ENCODE data around the gene LAMA5. TPM values are rescaled to one million over a fixed set of nuclear protein-coding genes. Genes with fewer than 3 reads are reported as not detected.

LAMA5 gene
- total and polyA plus RNA-seq, 2 experiments from 2014 or later, result 201 to 298 TPM

- no peaks in the 10 kb centered on the region for H3K4me1 ChIP-seq (ENCODE audit: insufficient read depth)
- no peaks in the 10 kb centered on the region for H4K20me1 ChIP-seq (replicated peaks; ENCODE audit: insufficient read depth)
- peaks cover 11% of the 10 kb centered on the region for H3K27me3 Mint-ChIP-seq (ENCODE audit: insufficient read depth, low read depth, poor library complexity)
- H3K4me1 Mint-ChIP-seq, result no peaks in the 10 kb centered on the region
- H2AFZ ChIP-seq, result no peak overlapping the region
- no peaks in the 10 kb centered on the region for H3K9me2 ChIP-seq (ENCODE audit: insufficient read depth)
- H3K79me2 ChIP-seq (replicated peaks; ENCODE audit: insufficient read depth), result no peaks in the 10 kb centered on the region
- TF ChIP-seq ZNF331 (CRISPR knock-in tag; IDR thresholded peaks at IDR 0.05; ENCODE audit: low read depth) (no peak), STAT1 (IDR thresholded peaks at IDR 0.05; ENCODE audit: unreplicated experiment) (no peak), EZH2 (IDR thresholded peaks at IDR 0.05; ENCODE audit: low read depth, unreplicated experiment) (no peak), ZNF462 (CRISPR knock-in tag; IDR thresholded peaks at IDR 0.05) (no peak), JUNB (IDR thresholded peaks at IDR 0.05; ENCODE audit: unreplicated experiment) (no peak), CREB1 (CRISPR knock-in tag; IDR thresholded peaks at IDR 0.05; ENCODE audit: low read depth) (no peak), REST (IDR thresholded peaks at IDR 0.05; ENCODE audit: unreplicated experiment) (no peak), CTCF (conservative IDR thresholded peaks at IDR 0.05; ENCODE audit: low read depth in 2 of 2) (no peak), NANOG (IDR thresholded peaks at IDR 0.05; ENCODE audit: borderline replicate concordance) (no peak)
- ATAC-seq (no peak), DNase-seq (ENCODE audit: low spot score) (no peak)
- H3K27me3 ChIP-seq (ENCODE audit: insufficient read depth), result no peaks in the 10 kb centered on the region
- no peaks in the 10 kb centered on the region for H3K36me3 ChIP-seq (ENCODE audit: insufficient read depth)
- no peak overlapping the region for H3K4me3 ChIP-seq
- H3K4me2 ChIP-seq, result no peak overlapping the region
- peaks cover 37% of the 10 kb centered on the region for H3K36me3 Mint-ChIP-seq (ENCODE audit: low read depth)
- 0 out of 2 replicates have a peak, but pooled peaks cover 3% of the 10 kb centered on the region for H3F3A ChIP-seq (replicated peaks; ENCODE audit: low read depth)
- no peak overlapping the region for H3K27ac Mint-ChIP-seq
- H3K9me3 Mint-ChIP-seq, result no peaks in the 10 kb centered on the region
- no peak overlapping the region for H3K4me3 Mint-ChIP-seq
- H3K27ac ChIP-seq (ENCODE audit: low read depth), result no peak overlapping the region
Measured at GRCh38 chr20:62292108-62292507, 75.0 kb downstream of the LAMA5 start.

All from GM23338 (cell line).